SK-N-SH treated with all-trans-retinoic acid at 6 μM for 48 hours (cell line): ENCODE results near the gene MAST4.
A peak's percentile ranks its signal among the peaks of the same experiment; 100 is the strongest.

Experiments used
- ATAC-seq: fragments of 200-7000 bp; cut with Tn5 transposase; 3 replicates; pipeline ENCODE4 v1.9.1; 2020; ENCODE audit warnings: mild to moderate bottlenecking, moderate library complexity
- ARNTL ChIP-seq: fragments of 450-650 bp; formaldehyde crosslinking; IDR thresholded peaks from 2 replicates; pipeline ENCODE4 v1.5.0; 2020; ENCODE audit warnings: low read depth, mild to moderate bottlenecking, moderate library complexity, borderline replicate concordance
- BACH2 ChIP-seq: fragments of 250-450 bp; sonication (Bioruptor Pico); IDR thresholded peaks from 2 replicates; pipeline ENCODE4 v1.9.0; 2021; ENCODE audit warnings: mild to moderate bottlenecking, borderline replicate concordance
- CSDC2 ChIP-seq: fragments of 250-450 bp; sonication (Bioruptor Pico); IDR thresholded peaks from 2 replicates; pipeline ENCODE4 v1.5.0; 2020; ENCODE audit warnings: mild to moderate bottlenecking, moderate library complexity
- CSRNP3 ChIP-seq: fragments of 250-450 bp; sonication (Bioruptor Pico); IDR thresholded peaks from 2 replicates; pipeline ENCODE4 v1.5.1; 2021; ENCODE audit warnings: mild to moderate bottlenecking, moderate library complexity
- ESRRG ChIP-seq: fragments of 250-450 bp; sonication (Bioruptor Pico); IDR thresholded peaks from 2 replicates; pipeline ENCODE4 v1.6.1; 2021; ENCODE audit warnings: mild to moderate bottlenecking
- GLIS3 ChIP-seq: fragments of 250-450 bp; sonication (Bioruptor Pico); IDR thresholded peaks from 2 replicates; pipeline ENCODE4 v1.5.0; 2020; ENCODE audit warnings: mild to moderate bottlenecking, moderate library complexity
- OSR1 ChIP-seq: fragments of 250-450 bp; sonication (Bioruptor Pico); IDR thresholded peaks from 2 replicates; pipeline ENCODE4 v1.8.0; 2022; ENCODE audit warnings: moderate library complexity, mild to moderate bottlenecking, inconsistent platforms
- PATZ1 ChIP-seq: fragments of 250-450 bp; sonication (Bioruptor Pico); IDR thresholded peaks from 2 replicates; pipeline ENCODE4 v1.8.0; 2020; ENCODE audit warnings: mild to moderate bottlenecking, moderate library complexity, borderline replicate concordance
- POU6F1 ChIP-seq: fragments of 250-450 bp; sonication (Bioruptor Pico); IDR thresholded peaks from 2 replicates; pipeline ENCODE4 v1.8.0; 2021; ENCODE audit warnings: low read depth, mild to moderate bottlenecking, moderate library complexity, borderline replicate concordance
- PPARA ChIP-seq: fragments of 250-450 bp; sonication (Bioruptor Pico); IDR thresholded peaks from 2 replicates; pipeline ENCODE4 v1.5.0; 2020; ENCODE audit warnings: mild to moderate bottlenecking, borderline replicate concordance
- RARB ChIP-seq: fragments of 250-450 bp; sonication (Bioruptor Pico); IDR thresholded peaks from 2 replicates; pipeline ENCODE4 v1.8.0; 2021; ENCODE audit warnings: mild to moderate bottlenecking, moderate library complexity
- SNAI2 ChIP-seq: fragments of 250-450 bp; sonication (Bioruptor Pico); IDR thresholded peaks from 2 replicates; pipeline ENCODE4 v1.5.0; 2020; ENCODE audit warnings: mild to moderate bottlenecking, moderate library complexity
- TCF4 ChIP-seq: fragments of 250-450 bp; sonication (Bioruptor Pico); IDR thresholded peaks from 2 replicates; pipeline ENCODE4 v1.8.0; 2021; ENCODE audit warnings: mild to moderate bottlenecking, moderate library complexity, borderline replicate concordance
- TOX ChIP-seq: fragments of 250-450 bp; sonication (Bioruptor Pico); IDR thresholded peaks from 2 replicates; pipeline ENCODE4 v1.8.0; 2021; ENCODE audit warnings: mild to moderate bottlenecking, moderate library complexity, borderline replicate concordance
- ZC3H10 ChIP-seq: fragments of 250-450 bp; sonication (Bioruptor Pico); IDR thresholded peaks from 2 replicates; pipeline ENCODE4 v1.5.1; 2021; ENCODE audit warnings: mild to moderate bottlenecking, moderate library complexity
- ZFP3 ChIP-seq: fragments of 250-450 bp; sonication (Bioruptor Pico); IDR thresholded peaks from 2 replicates; pipeline ENCODE4 v1.5.0; 2020; ENCODE audit warnings: mild to moderate bottlenecking, moderate library complexity
- ZFP30 ChIP-seq: fragments of 450-650 bp; formaldehyde crosslinking; IDR thresholded peaks from 2 replicates; pipeline ENCODE4 v1.5.0; 2022; ENCODE audit warnings: mild to moderate bottlenecking, moderate library complexity
- ZNF565 ChIP-seq: fragments of 450-650 bp; formaldehyde crosslinking; conservative IDR thresholded peaks from 2 replicates; pipeline ENCODE4 v1.5.0; 2020; ENCODE audit warnings: low read depth, mild to moderate bottlenecking, moderate library complexity
- ZNF70 ChIP-seq: fragments of 450-650 bp; formaldehyde crosslinking; IDR thresholded peaks from 2 replicates; pipeline ENCODE4 v1.5.0; 2020; ENCODE audit warnings: mild to moderate bottlenecking, moderate library complexity
- ZNF8 ChIP-seq: fragments of 450-650 bp; formaldehyde crosslinking; IDR thresholded peaks from 2 replicates; pipeline ENCODE4 v1.5.0; 2020; ENCODE audit warnings: mild to moderate bottlenecking, moderate library complexity
- TF ChIP-seq, protein P1 (sequence below): fragments of 250-450 bp; sonication (Bioruptor Pico); IDR thresholded peaks from 2 replicates; pipeline ENCODE4 v1.5.1; 2020; ENCODE audit warnings: low read depth, mild to moderate bottlenecking, moderate library complexity
- TF ChIP-seq, protein P2 (sequence below): fragments of 250-450 bp; sonication (Bioruptor Pico); IDR thresholded peaks from 2 replicates; pipeline ENCODE4 v1.5.0; 2020; ENCODE audit warnings: mild to moderate bottlenecking, moderate library complexity

The MAST4 gene

DNA sequence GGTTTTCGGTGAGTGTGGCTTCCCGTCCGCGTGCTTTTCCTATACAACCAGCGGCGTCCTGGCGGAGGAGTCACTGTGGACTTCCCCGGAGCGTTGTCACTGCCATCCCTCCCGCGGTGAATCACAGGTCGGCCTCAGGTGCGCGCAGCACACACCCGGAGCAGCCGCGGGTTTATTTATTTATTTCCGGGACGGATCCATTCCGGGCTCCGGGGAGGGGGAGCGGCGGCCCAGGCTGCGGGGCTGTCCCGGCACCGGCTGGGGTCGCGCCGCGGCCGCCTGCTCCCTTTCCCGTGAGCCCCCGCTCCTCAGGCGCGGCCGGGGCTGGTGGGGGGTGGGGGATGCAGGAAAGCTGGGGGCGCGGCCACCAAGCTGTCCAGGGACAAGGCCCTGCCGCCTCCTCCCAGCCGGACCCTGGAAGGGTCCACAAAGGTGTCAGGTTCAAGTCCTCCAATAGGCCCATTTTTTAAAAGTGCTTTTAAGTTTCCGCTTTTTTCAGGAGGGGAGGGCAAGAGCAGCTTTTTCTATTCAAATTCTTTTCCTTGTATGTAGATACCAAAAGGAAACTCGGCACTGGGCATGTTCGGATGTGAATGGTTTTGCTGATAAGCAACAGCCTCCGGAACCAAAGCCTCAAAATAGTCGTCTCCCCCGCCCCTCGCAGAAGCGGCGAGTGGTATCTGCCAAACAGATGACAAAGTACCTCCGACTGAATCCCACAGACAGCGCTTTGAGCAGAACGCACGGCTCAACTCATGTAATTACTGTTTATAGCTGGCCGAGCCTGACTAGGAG lies 407.9 kb downstream of the MAST4 start:
- TF ChIP-seq SNAI2 (CRISPR knock-in tag) (no peak), RARB (CRISPR knock-in tag) (no peak), CSDC2 (CRISPR knock-in tag) (no peak), OSR1 (CRISPR knock-in tag) (no peak), TCF4 (peak; percentile 57; the same call in 1 of the 2 replicates), ZC3H10 (CRISPR knock-in tag) (no peak), PATZ1 (CRISPR knock-in tag) (0 out of 2 replicates have a peak, but pooled peaks have one; percentile 28), PPARA (CRISPR knock-in tag) (no peak), TOX (no peak), ZNF70 (CRISPR knock-in tag) (no peak)
- peak; percentile 87 for ATAC-seq

DNA sequence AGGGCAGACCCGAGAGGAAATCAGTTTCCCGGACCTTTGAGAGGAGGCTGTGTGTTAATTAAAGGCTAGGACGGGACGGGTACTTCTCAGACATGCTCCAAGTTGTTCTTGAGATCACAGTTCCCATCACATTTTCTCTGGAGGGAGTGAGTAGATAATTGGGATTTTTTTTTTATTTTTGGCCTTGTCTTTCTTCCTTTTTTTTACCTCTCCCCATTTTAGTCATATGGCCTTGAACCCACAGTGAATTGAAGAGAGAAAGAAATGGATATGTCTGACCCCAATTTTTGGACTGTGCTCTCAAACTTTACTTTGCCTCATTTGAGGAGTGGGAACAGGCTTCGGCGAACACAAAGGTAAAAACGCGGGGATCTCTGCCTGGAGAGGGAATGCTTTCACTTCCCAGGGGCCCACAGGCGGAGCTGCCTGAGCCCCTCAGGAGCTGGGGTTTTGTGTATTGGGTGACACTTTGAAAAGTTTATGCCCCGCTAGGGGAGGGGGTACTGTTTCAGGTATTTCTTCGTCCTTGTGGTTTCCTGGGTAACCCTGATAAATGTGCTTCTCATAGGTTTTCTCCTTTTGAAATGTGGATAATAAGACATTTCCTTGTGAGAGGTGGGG lies 408.6 kb downstream of the MAST4 start:
- 0 out of 3 replicates have a peak, but pooled peaks have one; percentile 6 for ATAC-seq
- TF ChIP-seq BACH2 (no peak), POU6F1 (CRISPR knock-in tag) (no peak)

- TF ChIP-seq ZFP30 (CRISPR knock-in tag) (no peak), ESRRG (CRISPR knock-in tag) (no peak)
- ATAC-seq, result no peak
These were observed 409.7 kb downstream of the MAST4 start for GRCh38 chr5:67005737-67006499.

DNA sequence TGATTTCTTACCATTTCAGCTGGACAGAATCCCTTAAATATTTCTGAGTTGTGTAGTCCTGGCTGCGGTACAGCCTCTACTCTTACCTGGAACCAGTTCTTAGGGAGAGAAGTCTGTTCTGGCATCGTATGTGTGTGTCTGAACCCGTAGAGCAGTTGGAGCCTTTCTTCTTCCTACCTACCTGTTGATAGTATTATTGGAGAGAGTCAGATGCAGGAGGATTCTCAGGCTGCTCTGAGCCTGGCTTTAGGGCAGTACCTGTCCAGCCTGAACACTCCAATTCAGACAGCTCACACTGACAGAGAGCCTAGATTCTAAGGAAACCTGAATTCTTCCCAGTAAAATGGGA lies 410.3 kb downstream of the MAST4 start:
- TF ChIP-seq TCF4, result no peak
- TF ChIP-seq, protein P1, sequence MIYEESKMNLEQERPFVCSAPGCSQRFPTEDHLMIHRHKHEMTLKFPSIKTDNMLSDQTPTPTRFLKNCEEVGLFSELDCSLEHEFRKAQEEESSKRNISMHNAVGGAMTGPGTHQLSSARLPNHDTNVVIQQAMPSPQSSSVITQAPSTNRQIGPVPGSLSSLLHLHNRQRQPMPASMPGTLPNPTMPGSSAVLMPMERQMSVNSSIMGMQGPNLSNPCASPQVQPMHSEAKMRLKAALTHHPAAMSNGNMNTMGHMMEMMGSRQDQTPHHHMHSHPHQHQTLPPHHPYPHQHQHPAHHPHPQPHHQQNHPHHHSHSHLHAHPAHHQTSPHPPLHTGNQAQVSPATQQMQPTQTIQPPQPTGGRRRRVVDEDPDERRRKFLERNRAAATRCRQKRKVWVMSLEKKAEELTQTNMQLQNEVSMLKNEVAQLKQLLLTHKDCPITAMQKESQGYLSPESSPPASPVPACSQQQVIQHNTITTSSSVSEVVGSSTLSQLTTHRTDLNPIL (CRISPR knock-in tag), result no peak
- TF ChIP-seq ZNF8, result no peak
- no peak for TF ChIP-seq ZNF565
- no peak for TF ChIP-seq ZFP30 (CRISPR knock-in tag)
- ATAC-seq, result no peak

DNA sequence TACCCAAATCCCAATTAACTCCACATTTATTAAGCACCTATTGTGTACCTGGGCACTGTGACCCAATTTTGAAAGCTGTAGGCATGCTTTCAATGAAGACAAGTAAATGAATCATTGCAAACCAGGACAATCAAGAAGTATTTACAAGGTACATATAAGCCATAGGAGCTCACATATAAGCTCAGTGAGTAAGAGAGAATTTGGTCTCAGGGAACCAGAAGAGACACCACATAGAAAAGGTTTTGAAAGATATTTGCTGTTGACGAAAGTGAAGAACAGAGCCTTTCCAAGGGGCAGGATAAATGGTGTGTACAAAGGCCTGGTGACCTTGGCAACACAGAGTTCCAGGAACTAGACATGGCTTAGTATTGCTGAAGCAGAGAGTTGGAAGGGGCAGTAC lies 412.8 kb downstream of the MAST4 start:
- no peak for ATAC-seq
- TF ChIP-seq, protein P2, sequence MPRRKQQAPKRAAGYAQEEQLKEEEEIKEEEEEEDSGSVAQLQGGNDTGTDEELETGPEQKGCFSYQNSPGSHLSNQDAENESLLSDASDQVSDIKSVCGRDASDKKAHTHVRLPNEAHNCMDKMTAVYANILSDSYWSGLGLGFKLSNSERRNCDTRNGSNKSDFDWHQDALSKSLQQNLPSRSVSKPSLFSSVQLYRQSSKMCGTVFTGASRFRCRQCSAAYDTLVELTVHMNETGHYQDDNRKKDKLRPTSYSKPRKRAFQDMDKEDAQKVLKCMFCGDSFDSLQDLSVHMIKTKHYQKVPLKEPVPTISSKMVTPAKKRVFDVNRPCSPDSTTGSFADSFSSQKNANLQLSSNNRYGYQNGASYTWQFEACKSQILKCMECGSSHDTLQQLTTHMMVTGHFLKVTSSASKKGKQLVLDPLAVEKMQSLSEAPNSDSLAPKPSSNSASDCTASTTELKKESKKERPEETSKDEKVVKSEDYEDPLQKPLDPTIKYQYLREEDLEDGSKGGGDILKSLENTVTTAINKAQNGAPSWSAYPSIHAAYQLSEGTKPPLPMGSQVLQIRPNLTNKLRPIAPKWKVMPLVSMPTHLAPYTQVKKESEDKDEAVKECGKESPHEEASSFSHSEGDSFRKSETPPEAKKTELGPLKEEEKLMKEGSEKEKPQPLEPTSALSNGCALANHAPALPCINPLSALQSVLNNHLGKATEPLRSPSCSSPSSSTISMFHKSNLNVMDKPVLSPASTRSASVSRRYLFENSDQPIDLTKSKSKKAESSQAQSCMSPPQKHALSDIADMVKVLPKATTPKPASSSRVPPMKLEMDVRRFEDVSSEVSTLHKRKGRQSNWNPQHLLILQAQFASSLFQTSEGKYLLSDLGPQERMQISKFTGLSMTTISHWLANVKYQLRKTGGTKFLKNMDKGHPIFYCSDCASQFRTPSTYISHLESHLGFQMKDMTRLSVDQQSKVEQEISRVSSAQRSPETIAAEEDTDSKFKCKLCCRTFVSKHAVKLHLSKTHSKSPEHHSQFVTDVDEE (CRISPR knock-in tag), result no peak
- TF ChIP-seq CSRNP3 (CRISPR knock-in tag) (no peak), ZC3H10 (CRISPR knock-in tag) (no peak), GLIS3 (CRISPR knock-in tag) (no peak), ZNF8 (no peak), RARB (CRISPR knock-in tag) (no peak), OSR1 (CRISPR knock-in tag) (no peak), SNAI2 (CRISPR knock-in tag) (no peak), PPARA (CRISPR knock-in tag) (no peak), ZFP3 (no peak), TOX (no peak), ZFP30 (CRISPR knock-in tag) (no peak), TCF4 (no peak), ARNTL (CRISPR knock-in tag) (no peak), CSDC2 (CRISPR knock-in tag) (no peak)
- TF ChIP-seq, protein P1 (CRISPR knock-in tag), result no peak
